HEK293T (cell line): ENCODE data around the gene SIM1.

Experiments
- CTCF ChIA-PET: fragments of 350-600 bp; formaldehyde crosslinking; extraction: SDS; loops from one replicate; lab custom pipeline; 2021; ENCODE audit warnings: antibody characterized with exemption, inconsistent platforms; lab: Yijun Ruan, JAX
- POLR2A ChIA-PET: fragments of 350-600 bp; formaldehyde crosslinking; extraction: SDS; loops from one replicate; lab custom pipeline; 2020; ENCODE audit warnings: antibody characterized with exemption, inconsistent platforms; lab: Yijun Ruan, JAX
- DNase-seq: peaks from one replicate; pipeline ENCODE4 v3.0.0; 2012; ENCODE audit warnings: mixed read lengths; ENCODE audit errors: extremely low spot score
- ARNT ChIP-seq: fragments of 450-650 bp; IDR thresholded peaks from 2 replicates; pipeline ENCODE4 v1.6.1; 2017; ENCODE audit warnings: mild to moderate bottlenecking
- BHLHE40 ChIP-seq: fragments of 450-650 bp; IDR thresholded peaks from 2 replicates; pipeline ENCODE4 v1.6.1; 2016; ENCODE audit warnings: mild to moderate bottlenecking, moderate library complexity, borderline replicate concordance
- CTBP1 ChIP-seq: fragments of 450-650 bp; IDR thresholded peaks from 2 replicates; pipeline ENCODE4 v1.6.1; 2016; ENCODE audit warnings: borderline replicate concordance
- ELF4 ChIP-seq: fragments of 450-650 bp; IDR thresholded peaks from 2 replicates; pipeline ENCODE4 v1.6.1; 2017; ENCODE audit warnings: antibody characterized with exemption
- FOXA1 ChIP-seq: fragments of 450-650 bp; IDR thresholded peaks from 2 replicates; pipeline ENCODE4 v1.6.1; 2016; ENCODE audit warnings: mild to moderate bottlenecking
- FOXK2 ChIP-seq: fragments of 450-650 bp; IDR thresholded peaks from 2 replicates; pipeline ENCODE4 v1.6.1; 2016; ENCODE audit warnings: mild to moderate bottlenecking
- FOXM1 ChIP-seq: fragments of 450-650 bp; IDR thresholded peaks from 2 replicates; pipeline ENCODE4 v1.6.1; 2017; ENCODE audit warnings: mild to moderate bottlenecking, borderline replicate concordance
- HDGF ChIP-seq: fragments of 450-650 bp; IDR thresholded peaks from 2 replicates; pipeline ENCODE4 v1.6.1; 2017; ENCODE audit warnings: antibody characterized with exemption, borderline replicate concordance
- L3MBTL2 ChIP-seq: fragments of 450-650 bp; conservative IDR thresholded peaks from 2 replicates; pipeline ENCODE4 v1.6.1; 2016; ENCODE audit warnings: mild to moderate bottlenecking
- LEF1 ChIP-seq: fragments of 450-650 bp; IDR thresholded peaks from 2 replicates; pipeline ENCODE4 v1.6.1; 2017; ENCODE audit warnings: mild to moderate bottlenecking, borderline replicate concordance
- NFRKB ChIP-seq: fragments of 450-650 bp; IDR thresholded peaks from 2 replicates; pipeline ENCODE4 v1.6.1; 2016; ENCODE audit warnings: mild to moderate bottlenecking, moderate library complexity
- PKNOX1 ChIP-seq: fragments of 450-650 bp; IDR thresholded peaks from 2 replicates; pipeline ENCODE4 v1.6.1; 2016
- SP1 ChIP-seq: fragments of 450-650 bp; IDR thresholded peaks from 2 replicates; pipeline ENCODE4 v1.6.1; 2017
- SUZ12 ChIP-seq: fragments of 450-650 bp; IDR thresholded peaks from 2 replicates; pipeline ENCODE4 v1.6.1; 2016; ENCODE audit warnings: mild to moderate bottlenecking
- TARDBP ChIP-seq: fragments of 450-650 bp; IDR thresholded peaks from 2 replicates; pipeline ENCODE4 v1.6.1; 2016
- ZNF384 ChIP-seq: fragments of 450-650 bp; IDR thresholded peaks from 2 replicates; pipeline ENCODE4 v1.6.1; 2016

The SIM1 gene

DNA sequence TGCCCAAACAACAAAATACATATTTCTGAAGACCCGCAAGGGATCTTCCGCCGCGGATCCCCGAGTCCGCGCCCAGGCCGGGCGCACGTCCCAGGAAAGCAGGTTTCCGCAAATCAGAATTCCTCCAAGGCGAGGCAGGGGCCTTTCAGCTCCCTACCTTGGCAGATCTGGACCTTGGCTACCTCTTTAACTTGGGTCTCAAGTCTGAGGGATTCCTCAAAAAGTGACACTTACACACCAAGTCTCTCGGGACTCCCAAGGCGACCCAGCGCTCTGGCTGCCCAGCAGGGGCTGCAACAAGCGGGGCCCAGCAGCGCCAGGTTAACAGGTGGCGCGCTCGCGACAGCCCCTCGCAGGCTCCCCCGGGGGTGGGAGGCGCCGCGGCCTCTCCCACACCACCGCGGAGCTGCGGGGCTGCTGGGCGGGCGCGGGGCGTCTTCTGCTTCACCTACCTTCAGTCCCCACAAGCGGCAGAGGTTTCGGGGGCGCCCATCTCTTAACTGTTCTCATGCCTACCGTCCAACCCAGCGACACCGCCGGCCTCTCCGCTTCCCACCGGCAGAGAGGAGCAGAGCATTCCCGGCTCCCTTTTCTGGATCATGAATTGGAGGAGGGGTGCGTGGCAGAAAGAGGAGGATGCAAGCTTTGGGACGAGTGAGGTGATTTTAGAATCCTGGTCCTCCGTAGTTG is 414 bp downstream of the SIM1 start:
- peak; percentile 35 for DNase-seq
- POLR2A ChIA-PET: interaction anchor here (0.6 to 1.8 kb wide), 16 partner anchors 9 to 354 kb away, joined by 3 to 10 read pairs (median 3); no protein-coding TSS in a partner anchor
- TF ChIP-seq ARNT: no peak
- no peak for TF ChIP-seq ZNF384
- no peak for TF ChIP-seq L3MBTL2
- no peak for TF ChIP-seq FOXM1
- no peak for TF ChIP-seq FOXK2
- no peak for TF ChIP-seq FOXA1
- no peak for TF ChIP-seq BHLHE40
- no peak for TF ChIP-seq SUZ12
- no peak for TF ChIP-seq NFRKB
- TF ChIP-seq HDGF: no peak
- TF ChIP-seq TARDBP: no peak
- TF ChIP-seq ELF4: no peak
- CTCF ChIA-PET: interaction anchor here (0.7 to 1.6 kb wide), 9 partner anchors 10 to 596 kb away, joined by 3 to 5 read pairs (median 3); no protein-coding TSS in a partner anchor

GRCh38 chr6:100463630-100464161 is 1.0 kb downstream of the SIM1 start:
- no peak for DNase-seq
- TF ChIP-seq CTBP1 (no peak), LEF1 (no peak), L3MBTL2 (no peak), ARNT (no peak), NFRKB (no peak), ELF4 (no peak), FOXA1 (no peak), SP1 (no peak), FOXM1 (no peak), PKNOX1 (no peak), FOXK2 (no peak)
- ChIA-PET CTCF (interaction anchor here (0.6 to 0.8 kb wide), 2 partner anchors 172 to 201 kb away, joined by 3 read pairs; no protein-coding TSS in a partner anchor), POLR2A (interaction anchor here (1.6 kb wide), 1 partner anchor 256 kb away, joined by 3 read pairs; no protein-coding TSS in a partner anchor)

DNA sequence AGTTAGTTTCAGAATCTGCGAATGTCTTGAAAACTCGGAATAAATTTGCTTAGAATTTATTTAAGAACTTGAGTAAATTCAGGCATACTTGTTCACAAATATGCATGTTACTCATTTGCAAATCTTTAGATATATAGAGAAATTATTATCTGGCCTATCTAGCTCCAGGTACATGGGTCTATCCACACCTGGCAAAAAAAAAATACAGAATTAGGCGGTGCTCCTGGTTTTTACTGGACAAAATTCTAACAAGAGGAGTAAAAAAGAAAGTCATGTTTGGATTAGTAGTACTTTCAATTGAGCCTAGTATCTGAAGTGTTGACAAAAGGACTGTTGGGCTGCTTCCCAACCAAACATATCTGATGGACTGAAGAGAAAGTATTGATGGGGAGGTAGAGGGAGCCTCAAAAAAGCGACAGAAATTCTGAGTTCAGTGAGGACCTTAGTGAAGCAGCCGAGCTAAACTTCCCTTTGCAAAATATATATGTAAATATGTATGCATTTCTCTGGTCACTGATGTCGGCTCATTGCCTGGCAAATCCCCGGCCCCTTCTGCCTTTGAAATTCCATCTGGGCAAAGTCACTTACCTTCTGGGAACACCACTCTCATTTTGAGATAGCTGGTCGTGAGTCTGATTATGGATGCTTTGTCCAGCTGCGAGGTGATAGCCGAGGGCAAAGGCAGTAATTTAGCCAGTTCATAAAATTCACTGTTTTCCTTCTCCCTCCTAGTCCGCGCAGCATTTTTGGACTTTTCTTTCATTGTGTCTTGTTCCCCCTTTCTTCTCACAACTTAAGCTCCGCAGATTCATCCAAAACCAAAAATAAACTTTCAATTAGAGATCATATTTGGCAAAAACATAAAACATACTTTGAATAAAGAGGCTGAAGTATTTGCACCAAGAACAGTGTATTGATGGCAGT is 1.8 kb downstream of the SIM1 start:
- no peak for TF ChIP-seq SP1
- TF ChIP-seq ELF4: no peak
- TF ChIP-seq FOXA1: no peak
- no peak for TF ChIP-seq HDGF
- no peak for TF ChIP-seq L3MBTL2
- no peak for TF ChIP-seq PKNOX1
- TF ChIP-seq LEF1: no peak
- DNase-seq: no peak
- ChIA-PET CTCF (interaction anchor here (0.6 to 0.8 kb wide), 2 partner anchors 172 to 201 kb away, joined by 3 read pairs; no protein-coding TSS in a partner anchor), POLR2A (interaction anchor here (1.6 kb wide), 1 partner anchor 257 kb away, joined by 3 read pairs; no protein-coding TSS in a partner anchor)

- no peak for DNase-seq
- TF ChIP-seq FOXA1 (no peak), BHLHE40 (no peak), PKNOX1 (no peak), CTBP1 (no peak), FOXK2 (no peak), SUZ12 (no peak), ARNT (no peak), FOXM1 (no peak), HDGF (no peak), SP1 (no peak), LEF1 (no peak), L3MBTL2 (no peak), ZNF384 (no peak), TARDBP (no peak), ELF4 (no peak), NFRKB (no peak)
- POLR2A ChIA-PET: no interaction called here
- CTCF ChIA-PET: interaction anchor here (0.6 to 1.3 kb wide), 3 partner anchors 87 to 354 kb away, joined by 3 to 5 read pairs (median 3); no protein-coding TSS in a partner anchor
Observed at GRCh38 chr6:100461917-100462705, 2.6 kb downstream of the SIM1 start.
